Stimulated activated CD8-positive, alpha-beta memory T cell treated with anti-CD3 and anti-CD28 coated beads, Interleukin-12 subunit alpha, Interleukin-12 subunit beta, amount 100 ng/mL, for 24 hours (primary cell): ENCODE measurements around the gene PHYKPL.

Experiments used
- DNase-seq: peaks from one replicate; pipeline ENCODE4 v3.0.0-alpha.2; 2020; ENCODE audit errors: extremely low read depth

The PHYKPL gene

DNA sequence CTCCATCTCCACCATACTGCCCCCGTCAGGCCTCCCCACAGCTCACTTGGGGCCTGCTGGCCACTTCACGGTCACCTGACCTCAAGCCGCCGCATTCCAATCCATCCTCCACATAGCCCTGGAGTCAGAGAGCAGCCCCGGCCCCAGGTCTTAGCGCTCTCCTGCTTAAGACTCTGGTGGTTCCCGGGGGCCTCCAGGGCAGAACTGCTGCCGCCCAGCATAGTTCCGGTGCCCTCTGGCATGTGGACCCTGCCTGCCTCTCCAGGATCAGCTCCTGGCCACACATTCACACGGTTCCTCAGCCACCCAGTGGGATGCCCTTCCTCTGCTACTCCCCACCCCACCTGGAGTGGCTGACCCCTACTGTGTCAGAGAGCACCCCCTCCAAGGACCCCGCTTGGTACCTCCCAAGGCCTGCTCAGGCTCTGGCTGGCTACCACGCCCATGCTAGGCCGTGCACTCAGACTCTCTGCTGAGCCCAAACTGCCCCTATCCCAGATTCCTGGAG is 8.7 kb downstream of the PHYKPL start:
- DNase-seq: no peak

DNA sequence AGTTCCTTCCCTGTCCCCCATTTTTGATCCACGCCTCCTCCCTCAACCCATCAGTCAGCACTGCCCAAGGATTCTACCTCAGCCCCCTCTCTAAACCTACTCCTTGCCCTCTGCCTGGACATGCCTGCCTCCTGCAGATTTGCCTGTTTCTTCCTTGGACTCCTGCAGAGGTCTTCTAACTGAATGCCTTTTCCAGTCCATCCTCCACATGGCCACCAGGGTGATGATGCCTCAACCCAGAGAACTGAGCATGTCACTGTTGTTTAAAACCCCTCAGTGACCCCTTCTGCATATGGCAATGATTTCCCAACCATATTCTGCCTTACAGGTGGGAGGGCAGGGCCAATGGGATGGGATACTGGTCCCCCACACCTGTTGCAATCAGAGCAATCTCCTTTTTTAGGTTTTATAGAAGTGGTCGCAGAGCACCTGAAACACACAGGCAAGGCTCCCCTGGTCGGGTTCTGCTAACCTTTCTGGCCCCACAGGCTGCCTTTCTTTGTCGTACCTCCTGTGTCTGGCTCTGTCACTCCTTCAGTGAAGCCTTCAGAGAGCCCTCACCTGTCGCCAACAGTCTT is 9.3 kb downstream of the PHYKPL start:
- DNase-seq: no peak

DNA sequence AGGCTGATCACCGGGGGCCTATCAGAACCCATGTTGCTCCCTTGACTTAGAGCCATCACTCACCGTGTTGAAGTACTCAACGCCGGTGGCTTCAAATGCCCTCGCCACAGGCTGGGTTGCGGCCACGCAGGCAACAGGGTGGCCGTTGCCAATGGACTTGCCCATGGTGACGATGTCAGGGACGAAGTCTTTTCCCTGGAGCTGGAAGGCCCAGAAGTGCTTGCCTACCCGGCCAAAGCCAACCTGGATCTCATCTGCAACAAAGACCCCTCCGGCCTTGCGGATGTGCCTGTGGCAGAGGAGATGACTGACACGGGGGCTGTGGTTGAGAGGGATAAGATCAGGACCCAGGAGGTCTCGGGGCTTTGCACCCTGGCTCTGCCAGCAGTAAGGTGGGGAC is 10.3 kb downstream of the PHYKPL start:
- DNase-seq: no peak

DNA sequence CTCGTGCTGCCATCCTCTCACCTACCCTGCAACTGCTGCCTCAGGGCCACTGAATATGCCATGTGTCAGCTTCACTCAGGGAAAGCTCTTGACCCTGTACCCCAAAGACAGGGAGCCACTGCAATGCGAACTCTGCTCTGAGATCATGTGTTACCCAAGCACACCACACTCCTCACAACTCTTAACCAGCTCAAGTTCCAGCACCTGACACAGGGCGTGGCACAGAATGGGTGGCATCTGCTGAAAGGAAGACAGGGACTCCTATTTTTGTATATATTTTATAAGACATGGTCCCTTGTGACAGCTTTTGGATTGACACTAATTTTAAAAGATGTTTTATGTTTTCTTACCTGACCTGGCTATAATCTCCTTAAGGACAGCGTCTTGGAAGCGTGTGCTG is 10.7 kb downstream of the PHYKPL start:
- no peak for DNase-seq

- DNase-seq: no peak
Measured at GRCh38 chr5:178221282-178221681, 11.3 kb downstream of the PHYKPL start.

- DNase-seq: no peak
Measured at GRCh38 chr5:178218827-178219226, 13.8 kb downstream of the PHYKPL start.

GRCh38 chr5:178218237-178218776 is 14.3 kb downstream of the PHYKPL start:
- DNase-seq: no peak

DNA sequence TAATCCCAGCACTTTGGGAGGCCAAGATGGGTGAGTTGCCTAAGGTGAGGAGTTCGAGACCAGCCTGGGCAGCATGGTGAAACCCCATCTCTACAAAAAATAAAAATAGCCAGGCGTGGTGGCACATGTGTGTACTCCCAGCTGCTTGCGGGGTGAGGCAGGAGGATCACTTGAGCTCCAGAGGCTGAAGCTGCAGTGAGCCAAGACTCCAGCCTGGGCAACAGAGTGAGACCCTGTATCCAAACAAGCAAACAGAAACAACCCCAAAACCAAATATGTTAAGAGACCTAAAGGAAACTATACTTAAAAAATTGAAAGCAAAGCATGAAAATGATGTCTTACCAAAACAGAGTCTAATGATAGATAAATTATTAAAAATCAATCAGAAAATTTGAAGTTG is 15.8 kb downstream of the PHYKPL start:
- no peak for DNase-seq

DNA sequence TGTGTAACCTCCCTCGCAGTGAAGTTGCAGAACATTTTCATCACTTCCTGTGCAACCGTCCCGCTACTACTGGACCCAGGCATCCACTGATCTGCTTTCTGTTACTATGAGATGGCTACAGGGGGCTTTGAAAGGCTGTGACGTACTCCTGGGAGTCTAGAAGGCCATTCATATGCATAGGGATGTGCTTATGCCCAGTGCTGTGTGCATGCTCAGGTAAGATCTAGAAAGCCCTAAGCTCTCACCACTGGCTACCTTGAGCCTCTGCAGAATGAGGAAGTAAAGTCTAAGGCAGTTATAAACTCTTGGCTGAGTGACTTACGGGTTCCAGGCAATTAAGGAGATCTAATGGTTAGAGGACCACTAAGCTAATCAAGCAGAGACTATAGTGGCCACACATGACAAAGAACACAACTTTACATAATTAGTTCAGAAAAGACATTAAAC is 16.5 kb downstream of the PHYKPL start:
- no peak for DNase-seq

GRCh38 chr5:178215280-178216002 is 17.2 kb downstream of the PHYKPL start:
- DNase-seq: no peak

- no peak for DNase-seq
Measured at GRCh38 chr5:178214160-178214803, 18.3 kb downstream of the PHYKPL start.

GRCh38 chr5:178213748-178214151 is 18.9 kb downstream of the PHYKPL start:
- DNase-seq: no peak

GRCh38 chr5:178213003-178213461 is 19.6 kb downstream of the PHYKPL start:
- DNase-seq: no peak

GRCh38 chr5:178212241-178213002 is 20.2 kb downstream of the PHYKPL start:
- no peak for DNase-seq

- DNase-seq: no peak
Measured at GRCh38 chr5:178211095-178212048, 21.2 kb downstream of the PHYKPL start.

GRCh38 chr5:178210686-178211085 is 21.9 kb downstream of the PHYKPL start:
- no peak for DNase-seq

GRCh38 chr5:178210073-178210535 is 22.5 kb downstream of the PHYKPL start:
- DNase-seq: no peak

DNA sequence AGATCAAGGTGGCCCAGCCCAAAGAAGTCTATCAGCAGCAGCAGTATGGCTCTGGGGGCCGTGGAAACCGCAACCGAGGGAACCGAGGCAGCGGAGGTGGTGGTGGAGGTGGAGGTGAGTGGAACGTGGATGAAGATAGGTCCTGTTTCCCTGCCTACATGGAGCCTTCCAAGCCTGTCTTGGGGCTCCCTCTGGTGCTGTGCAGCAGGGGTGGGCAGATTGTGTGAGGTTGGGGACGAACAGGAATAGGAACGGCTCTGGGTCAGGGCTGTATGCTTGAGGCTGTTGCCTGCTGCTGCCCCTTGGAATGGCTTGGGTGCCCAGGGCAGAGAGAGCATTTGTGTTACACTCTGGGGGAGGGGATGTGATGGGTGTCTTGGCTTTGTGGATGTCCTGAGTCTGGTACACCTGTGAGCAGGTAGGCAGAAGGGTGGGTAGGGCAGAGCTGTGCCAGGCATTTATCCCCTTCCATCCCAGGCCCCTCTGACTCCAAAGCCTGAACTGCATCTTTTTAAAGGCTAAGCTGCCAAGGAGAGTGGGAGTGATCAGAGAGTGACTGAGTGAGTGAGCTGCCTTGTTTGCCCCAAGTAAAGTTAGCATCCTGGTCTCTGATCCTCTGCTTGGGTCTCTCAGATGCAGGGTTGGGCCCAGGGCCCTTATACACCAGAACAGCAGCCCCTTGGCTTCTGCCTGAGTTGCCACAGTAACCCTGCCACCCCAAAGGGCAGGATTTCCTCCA is 23.1 kb downstream of the PHYKPL start:
- no peak for DNase-seq

- no peak for DNase-seq
Measured at GRCh38 chr5:178208540-178209227, 23.9 kb downstream of the PHYKPL start.
